SK-N-MC (cell line): ENCODE results near the gene ZNF8.

Experiments
- DNase-seq: peaks from one replicate; pipeline ENCODE4 v3.0.0-alpha.2; 2011; ENCODE audit warnings: low read depth, low spot score
- H3K27ac ChIP-seq: fragments of 200-600 bp; sonication (generic); 2 replicates; pipeline ENCODE4 v1.5.1; 2016; ENCODE audit warnings: mixed run types
- H3K36me3 ChIP-seq: fragments of 200-600 bp; sonication (generic); 2 replicates; pipeline ENCODE4 v1.6.1; 2017; ENCODE audit warnings: antibody characterized with exemption, low read length, mixed read lengths; ENCODE audit not compliant: insufficient read depth
- H3K4me3 ChIP-seq: fragments of 200-600 bp; sonication (generic); 2 replicates; pipeline ENCODE4 v1.5.1; 2016
- H3K9ac ChIP-seq: fragments of 200-600 bp; sonication (generic); 2 replicates; pipeline ENCODE4 v1.8.0; 2017; ENCODE audit warnings: mixed run types, mixed read lengths; ENCODE audit not compliant: insufficient read length
- H3K9me3 ChIP-seq: fragments of 200-600 bp; sonication (generic); 2 replicates; pipeline ENCODE4 v1.6.1; 2017; ENCODE audit warnings: low read depth, mild to moderate bottlenecking, antibody characterized with exemption, low read length, moderate library complexity, mixed read lengths
- EZH2 ChIP-seq: fragments of 200-600 bp; sonication (generic); IDR thresholded peaks from one replicate; pipeline ENCODE4 v1.6.1; 2017; ENCODE audit warnings: antibody characterized with exemption
- FOXP2 ChIP-seq: optimal IDR thresholded peaks from 2 replicates; pipeline ENCODE3; 2011; ENCODE audit warnings: mild to moderate bottlenecking, moderate library complexity; ENCODE audit not compliant: insufficient read depth; ENCODE audit errors: extremely low read length, control extremely low read depth
- POLR2AphosphoS5 ChIP-seq: IDR thresholded peaks from 2 replicates; pipeline ENCODE4 v1.6.1; 2012; ENCODE audit warnings: mild to moderate bottlenecking, low read depth, low read length, borderline replicate concordance

The ZNF8 gene

GRCh38 chr19:58318297-58318696, 39.5 kb downstream of the ZNF8 start:
- TF ChIP-seq POLR2AphosphoS5, result no peak
- H3K4me3 ChIP-seq, result no peak overlapping the region
- no peak for DNase-seq
- H3K27ac ChIP-seq, result no peak overlapping the region
- no peaks in the 10 kb centered on the region for H3K9me3 ChIP-seq
- H3K36me3 ChIP-seq, result peaks cover 17% of the 10 kb centered on the region
- no peak overlapping the region for H3K9ac ChIP-seq

- TF ChIP-seq FOXP2 (no peak), POLR2AphosphoS5 (no peak), EZH2 (no peak)
- Histone ChIP-seq H3K4me3 (no peak overlapping the region), H3K9ac (no peak overlapping the region), H3K27ac (no peak overlapping the region), H3K9me3 (no peaks in the 10 kb centered on the region), H3K36me3 (peaks cover 10% of the 10 kb centered on the region)
- no peak for DNase-seq
Measured at GRCh38 chr19:58319241-58319640, 40.5 kb downstream of the ZNF8 start.

GRCh38 chr19:58325311-58326022, 46.7 kb downstream of the ZNF8 start:
- no peak for DNase-seq
- TF ChIP-seq EZH2, result no peak
- no peaks in the 10 kb centered on the region for H3K36me3 ChIP-seq
- peak overlapping the region; percentile 85 for H3K9ac ChIP-seq
- no peaks in the 10 kb centered on the region for H3K9me3 ChIP-seq
- H3K4me3 ChIP-seq, result peak overlapping the region; percentile 99
- no peak overlapping the region for H3K27ac ChIP-seq

- H3K36me3 ChIP-seq, result no peaks in the 10 kb centered on the region
- peak overlapping the region; percentile 99 for H3K4me3 ChIP-seq
- H3K9ac ChIP-seq, result peak overlapping the region; percentile 85
- H3K9me3 ChIP-seq, result no peaks in the 10 kb centered on the region
- peak; percentile 20 for DNase-seq
- no peak overlapping the region for H3K27ac ChIP-seq
- TF ChIP-seq EZH2 (no peak), POLR2AphosphoS5 (0 out of 2 replicates have a peak, but pooled peaks have one; percentile 80), FOXP2 (no peak)
Measured at GRCh38 chr19:58326501-58326913, 47.8 kb downstream of the ZNF8 start.

DNA sequence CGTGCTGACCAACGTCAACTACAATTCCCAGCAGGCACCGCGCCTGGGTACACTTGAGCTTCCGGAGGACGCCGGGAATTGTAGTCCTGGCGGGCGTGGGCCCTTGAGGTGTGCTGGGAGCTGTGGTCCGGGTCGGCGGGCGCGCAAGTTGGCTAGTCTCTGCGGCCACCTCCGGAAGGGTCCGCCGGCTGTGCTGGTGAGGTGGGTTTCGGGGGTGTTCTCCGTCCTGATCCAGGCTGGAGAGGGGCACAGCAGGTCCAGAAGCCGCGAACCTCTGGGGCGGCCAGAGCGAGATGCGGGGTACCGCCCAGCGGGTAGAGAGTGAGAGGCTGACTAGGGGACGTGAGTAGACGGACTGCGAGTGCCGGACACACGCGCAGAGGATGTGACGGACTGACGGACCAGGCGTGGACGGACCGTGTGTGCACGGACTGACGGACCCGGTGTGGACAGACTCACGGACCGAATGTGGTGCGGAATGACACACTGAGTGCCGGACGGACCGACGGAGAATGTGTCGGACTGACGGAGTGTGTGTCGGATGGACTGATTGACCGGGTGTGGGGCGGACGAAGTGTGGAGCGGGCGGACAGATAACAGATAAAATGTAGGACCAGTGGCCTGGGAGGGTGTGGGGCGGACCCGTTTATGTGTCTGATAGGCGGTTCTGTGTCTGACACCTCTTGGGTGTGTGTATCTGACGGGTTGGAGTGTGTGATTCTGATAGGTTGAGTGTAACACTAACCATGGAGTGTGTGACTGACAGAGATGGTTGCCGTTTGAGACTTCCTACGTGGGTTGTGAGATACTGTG, 48.4 kb downstream of the ZNF8 start, which contains the start of gene ZSCAN22:
Gene ZSCAN22 (plus strand): TSS at position 81 of the 813 bp plus-strand sequence. CDS start 7,809 bp downstream, outside the sequence.
- TF ChIP-seq POLR2AphosphoS5, result peak; percentile 10; the same call in 1 of the 2 replicates
- TF ChIP-seq FOXP2, result no peak
- TF ChIP-seq EZH2, result no peak

DNA sequence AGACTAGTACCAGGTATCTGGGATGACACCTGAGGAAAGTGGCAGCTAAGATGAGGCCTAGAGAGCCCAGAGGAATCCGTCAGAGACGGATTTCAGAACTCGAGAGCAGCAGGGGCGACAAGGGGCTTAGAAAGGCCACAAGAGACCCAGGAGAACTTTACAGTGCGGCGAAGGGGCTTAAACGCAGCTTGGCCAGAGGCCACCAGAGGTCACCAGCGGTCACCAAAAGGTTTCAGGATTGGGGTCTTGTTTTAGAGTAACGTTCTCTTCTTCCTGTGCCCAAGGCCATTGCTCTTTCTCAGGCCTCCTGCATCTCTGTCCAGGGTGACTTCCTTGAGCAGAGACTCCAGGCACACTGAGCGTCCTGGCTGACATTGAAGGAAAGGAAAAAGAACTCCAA, 50.2 kb downstream of the ZNF8 start:
- no peak for DNase-seq
- no peak for TF ChIP-seq EZH2
- no peak for TF ChIP-seq FOXP2
- no peak for TF ChIP-seq POLR2AphosphoS5
- H3K9me3 ChIP-seq, result no peaks in the 10 kb centered on the region
- no peak overlapping the region for H3K4me3 ChIP-seq
- H3K36me3 ChIP-seq, result no peaks in the 10 kb centered on the region
- no peak overlapping the region for H3K27ac ChIP-seq
- H3K9ac ChIP-seq, result no peak overlapping the region

More for the DNA sequence above, 48.4 kb downstream of the ZNF8 start, which contains the start of gene ZSCAN22:
- Histone ChIP-seq H3K9ac (peak within 1 kb of the TSS; percentile 85), H3K27ac (no peak within 1 kb of the TSS), H3K36me3 (no peaks in the 10 kb centered on the region), H3K9me3 (no peaks in the 10 kb centered on the region), H3K4me3 (peak within 1 kb of the TSS; percentile 99)
- no peak for DNase-seq

DNA sequence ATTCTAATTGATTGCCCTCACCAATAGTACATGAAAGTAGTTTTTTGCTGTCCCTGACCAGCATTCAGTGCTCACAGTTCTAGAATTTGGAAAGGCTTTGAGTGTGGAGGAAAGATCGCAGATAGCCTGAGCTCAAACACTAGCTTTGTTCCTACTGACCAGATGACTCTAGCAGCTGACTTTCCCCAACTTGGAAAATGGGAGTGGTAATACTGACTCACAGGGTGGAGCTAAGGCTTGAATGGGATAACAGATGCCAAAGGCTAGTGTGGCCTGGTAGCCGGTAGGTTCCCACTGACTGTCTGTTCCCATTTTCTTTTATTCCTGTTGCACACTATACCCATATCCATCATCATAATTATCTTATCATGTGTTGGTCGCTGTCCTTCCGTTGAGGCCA, 51.7 kb downstream of the ZNF8 start:
- no peak overlapping the region for H3K27ac ChIP-seq
- H3K9ac ChIP-seq, result no peak overlapping the region
- no peaks in the 10 kb centered on the region for H3K9me3 ChIP-seq
- H3K4me3 ChIP-seq, result no peak overlapping the region
- H3K36me3 ChIP-seq, result no peaks in the 10 kb centered on the region
- no peak for DNase-seq
- TF ChIP-seq FOXP2, result no peak
- TF ChIP-seq POLR2AphosphoS5, result no peak
- no peak for TF ChIP-seq EZH2

DNA sequence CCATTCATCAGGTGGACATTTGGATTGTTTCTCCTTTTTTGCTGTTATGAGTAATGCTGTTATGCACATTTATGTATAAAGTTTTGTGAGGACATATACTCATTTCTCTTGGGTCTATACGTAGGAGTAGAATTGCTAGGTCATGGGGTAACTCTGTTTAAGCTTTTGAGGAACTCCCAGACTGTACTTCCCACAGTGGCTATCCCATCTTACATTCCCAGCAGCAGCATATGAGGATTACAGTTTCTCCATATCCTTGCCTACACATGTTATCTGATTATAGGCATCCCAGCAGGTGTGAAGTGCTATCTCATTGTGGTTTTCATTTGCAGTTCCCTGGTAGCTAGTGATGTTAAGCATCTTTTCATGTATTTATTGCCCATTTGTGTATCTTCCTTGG, 53.9 kb downstream of the ZNF8 start:
- Histone ChIP-seq H3K9ac (no peak overlapping the region), H3K27ac (no peak overlapping the region), H3K36me3 (no peaks in the 10 kb centered on the region; the same call in 1 of the 2 replicates), H3K4me3 (no peak overlapping the region), H3K9me3 (no peaks in the 10 kb centered on the region)
- TF ChIP-seq EZH2, result no peak
- no peak for TF ChIP-seq POLR2AphosphoS5
- TF ChIP-seq FOXP2, result no peak
- no peak for DNase-seq
